HG02623 (cell line): Measurements from ENCODE around the gene FHAD1.

Source experiments
- ATAC-seq: cut with Tn5 transposase; IDR thresholded peaks from one replicate; pipeline ENCODE4 v1.9.1; 2021; ENCODE audit warnings: moderate library complexity; ENCODE audit not compliant: unreplicated experiment

FHAD1 gene

GRCh38 chr1:15390667-15391066, 143.6 kb downstream of the FHAD1 start:
- ATAC-seq, result no peak

DNA sequence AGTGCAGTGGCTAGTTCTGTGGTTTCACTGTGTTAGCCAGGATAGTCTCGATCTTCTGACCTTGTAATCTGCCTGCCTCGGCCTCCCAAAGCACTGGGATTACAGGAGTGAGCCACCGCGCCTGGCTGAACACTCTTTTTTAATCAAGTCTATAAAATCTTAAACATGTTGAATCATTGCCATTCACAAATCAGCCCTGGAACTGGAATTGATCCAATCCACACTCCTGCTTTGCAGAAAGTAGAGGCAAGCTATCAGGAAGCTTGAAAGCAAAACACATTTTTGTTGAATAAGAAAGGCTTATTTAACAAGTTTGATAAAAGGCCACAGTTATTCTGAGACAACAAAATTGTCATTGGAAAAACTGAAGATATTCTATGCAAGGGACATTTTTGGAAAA, 144.3 kb downstream of the FHAD1 start:
- no peak for ATAC-seq

GRCh38 chr1:15393475-15394257, 146.6 kb downstream of the FHAD1 start:
- ATAC-seq, result no peak

- ATAC-seq, result no peak
These were observed 147.3 kb downstream of the FHAD1 start for GRCh38 chr1:15394258-15394690.

DNA sequence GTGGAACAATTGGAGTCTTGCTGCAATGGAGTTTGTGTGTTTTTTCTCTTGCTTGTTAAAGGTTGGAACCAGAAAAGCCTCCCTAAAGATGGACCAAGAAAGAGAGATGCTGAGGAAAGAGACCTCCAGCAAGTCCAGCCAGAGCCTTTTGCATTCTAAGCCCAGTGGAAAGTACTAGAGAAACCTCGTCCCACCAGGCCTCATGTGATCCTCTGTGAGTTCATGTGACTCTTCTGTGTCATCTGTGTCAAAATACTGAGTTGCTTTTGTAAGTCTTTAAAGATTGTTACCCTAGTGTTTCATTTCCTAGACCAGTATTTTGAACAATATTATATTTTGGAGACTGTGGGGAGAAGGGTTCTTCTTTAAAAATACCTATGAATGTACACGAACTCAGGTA, 150.2 kb downstream of the FHAD1 start:
- no peak for ATAC-seq

- ATAC-seq, result no peak
These were observed 152.7 kb downstream of the FHAD1 start for GRCh38 chr1:15399710-15400109.

- ATAC-seq, result no peak
These were observed 153.6 kb downstream of the FHAD1 start for GRCh38 chr1:15400627-15401026.

- no peak for ATAC-seq
These were observed 154.5 kb downstream of the FHAD1 start for GRCh38 chr1:15401391-15402055.

- no peak for ATAC-seq
These were observed 155.9 kb downstream of the FHAD1 start for GRCh38 chr1:15402809-15403450.

- ATAC-seq, result no peak
These were observed 157.0 kb downstream of the FHAD1 start for GRCh38 chr1:15403962-15404580.

DNA sequence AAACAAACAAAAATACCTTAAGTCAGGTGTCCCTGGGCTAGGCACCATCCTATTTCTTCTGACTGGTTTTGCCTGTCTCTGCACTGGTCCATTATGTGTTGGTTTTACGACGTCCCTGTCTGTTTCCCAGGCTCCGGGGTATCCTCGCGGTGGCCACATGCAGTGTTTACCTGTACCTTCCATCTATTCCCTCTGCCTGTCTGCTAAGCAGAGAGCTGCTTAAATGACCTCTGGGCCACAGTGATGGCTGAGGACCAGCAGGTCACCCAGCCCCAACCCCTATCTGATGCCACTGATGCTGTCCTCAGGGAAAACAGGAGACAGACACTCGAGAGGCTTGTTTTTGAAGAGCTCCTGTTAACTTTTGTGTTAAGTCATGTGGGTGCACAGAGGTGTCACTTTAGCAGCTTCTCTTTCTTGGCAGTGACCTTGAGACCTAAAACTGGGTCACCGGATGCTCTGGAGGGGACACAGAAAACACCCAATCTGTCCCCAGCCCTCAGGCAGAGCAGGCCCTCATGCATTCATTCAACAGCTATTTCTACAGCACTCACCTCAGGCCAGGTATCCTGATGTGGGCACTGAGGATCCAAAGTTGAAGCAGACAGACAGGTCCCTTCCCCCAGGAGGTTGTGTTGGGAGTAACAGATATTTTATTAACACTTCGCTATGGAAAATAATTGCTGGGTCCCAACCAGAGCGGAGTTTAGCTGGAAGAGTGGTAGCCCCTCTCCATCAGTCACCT, 158.3 kb downstream of the FHAD1 start:
- ATAC-seq, result no peak

GRCh38 chr1:15406614-15407559, 159.9 kb downstream of the FHAD1 start:
- no peak for ATAC-seq

- ATAC-seq, result no peak
These were observed 160.6 kb downstream of the FHAD1 start for GRCh38 chr1:15407580-15407979.

- ATAC-seq, result no peak
These were observed 161.9 kb downstream of the FHAD1 start for GRCh38 chr1:15408890-15409387.

DNA sequence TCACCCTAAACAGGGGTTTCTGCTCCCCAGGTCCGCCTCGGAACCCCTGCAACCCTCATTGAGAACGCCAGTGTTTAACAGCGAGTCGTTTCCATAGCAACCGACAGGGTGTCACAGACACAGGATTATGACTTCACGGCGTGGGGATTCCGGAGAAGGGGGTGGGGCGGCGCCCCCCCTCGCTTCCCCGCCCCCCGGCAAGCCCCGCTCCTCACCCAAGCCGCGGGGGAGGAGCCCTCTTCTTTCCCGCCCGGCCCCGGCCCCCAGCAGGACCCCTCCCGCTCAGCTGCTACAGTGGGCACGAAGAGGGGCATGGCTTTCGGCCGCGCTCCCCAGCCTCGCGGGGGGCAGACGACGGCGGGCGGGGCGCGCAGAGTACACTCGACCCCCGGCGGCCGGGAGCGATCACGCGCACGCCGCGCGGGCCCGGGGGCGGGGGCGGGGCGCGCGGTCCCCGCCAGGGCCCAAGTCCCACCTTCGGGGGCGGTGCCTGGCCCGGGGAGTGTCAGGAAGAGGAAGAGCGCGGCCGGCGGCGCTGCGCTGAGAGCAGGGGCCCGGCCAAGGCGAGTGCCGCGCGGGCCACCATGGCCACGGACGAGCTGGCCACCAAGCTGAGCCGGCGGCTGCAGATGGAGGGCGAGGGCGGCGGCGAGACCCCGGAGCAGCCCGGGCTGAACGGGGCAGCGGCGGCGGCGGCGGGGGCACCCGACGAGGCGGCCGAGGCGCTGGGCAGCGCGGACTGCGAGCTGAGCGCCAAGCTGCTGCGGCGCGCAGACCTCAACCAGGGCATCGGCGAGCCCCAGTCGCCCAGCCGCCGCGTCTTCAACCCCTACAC, 162.6 kb downstream of the FHAD1 start, which contains the start of gene EFHD2:
TSS of gene EFHD2 (plus strand) at position 501 of the 835 bp plus-strand sequence. CDS start at position 585, 84 bp downstream.
- peak; percentile 77 for ATAC-seq

DNA sequence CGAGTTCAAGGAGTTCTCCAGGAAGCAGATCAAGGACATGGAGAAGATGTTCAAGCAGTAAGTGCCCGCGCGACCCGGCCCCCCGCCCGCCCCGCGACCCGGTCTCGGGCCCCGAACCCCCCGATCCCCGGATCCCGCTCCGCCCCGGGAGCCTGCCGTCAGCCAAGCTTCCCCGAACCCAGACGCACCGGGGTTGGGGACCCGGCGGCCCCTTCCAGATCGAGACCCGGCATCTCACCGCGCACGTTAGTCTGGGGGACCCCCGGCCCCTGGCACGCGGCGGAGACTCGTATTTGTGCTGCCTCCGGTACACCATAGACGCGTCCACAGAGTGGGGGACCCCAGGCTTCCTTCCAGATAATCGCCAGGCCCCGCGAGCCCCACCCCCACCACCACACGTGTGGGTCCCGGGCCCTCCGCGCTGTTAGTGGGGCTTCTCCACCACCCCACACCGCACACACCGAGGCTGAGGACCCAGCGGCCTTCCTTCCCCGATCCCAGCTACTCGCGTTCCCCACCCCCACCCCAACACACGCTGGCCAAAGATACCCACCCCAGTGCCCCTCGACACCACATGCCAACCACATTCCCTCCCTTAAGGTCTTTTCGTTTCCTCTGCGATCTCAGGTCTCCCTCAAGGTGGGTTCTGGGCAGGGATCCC, 163.3 kb downstream of the FHAD1 start:
- no peak for ATAC-seq

GRCh38 chr1:15410884-15411245, 163.8 kb downstream of the FHAD1 start:
- ATAC-seq, result no peak

GRCh38 chr1:15411593-15412137, 164.6 kb downstream of the FHAD1 start:
- ATAC-seq, result no peak
